Adrenal gland (tissue), 5 donors: ENCODE data around the gene MUC12.

Experiments
- CTCF ChIP-seq, 6 experiments: fragments of 450-650 bp in 4 of 6; fragments of 200-600 bp in 2 of 6; sonication (generic) in 1 of 6; IDR thresholded peaks; 1 replicate in 5 of 6; 2 replicates in 1 of 6; pipeline versions ENCODE4 v1.5.1 to v1.8.0; 2016 to 2021; ENCODE audit warnings: antibody characterized with exemption in 6 of 6, mild to moderate bottlenecking in 2 of 6, moderate library complexity in 1 of 6
- POLR2A ChIP-seq, 2 donors: fragments of 450-650 bp; IDR thresholded peaks; one replicate each; pipeline ENCODE4 v1.6.1; 2017; ENCODE audit warnings: antibody characterized with exemption in 2 of 2, mild to moderate bottlenecking in 2 of 2, moderate library complexity in 1 of 2
- donor health status: DM: no; HTN: no; CAD: no.

DNA sequence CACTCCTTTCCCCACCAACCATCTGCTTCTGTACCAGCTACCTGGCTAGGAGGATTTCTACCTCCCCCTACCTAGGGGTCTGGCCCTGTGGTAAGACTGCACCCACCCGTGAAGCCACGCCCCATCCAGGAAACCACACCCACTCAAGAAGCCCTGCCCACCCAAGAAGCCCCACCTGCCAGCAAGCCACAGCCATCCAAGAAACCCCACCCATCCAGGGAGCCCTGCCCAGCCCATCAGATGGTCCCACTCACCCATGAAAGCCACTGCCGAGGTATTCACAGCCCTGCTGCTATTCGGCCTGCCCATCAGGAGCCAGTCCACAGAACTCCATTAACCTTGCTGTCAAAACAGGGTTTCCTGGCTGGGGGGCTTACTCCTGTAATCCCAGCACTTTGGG lies 35.6 kb upstream of the MUC12 start:
- no peak for TF ChIP-seq POLR2A (IDR thresholded peaks at IDR 0.05)
- no peak for TF ChIP-seq CTCF (IDR thresholded peaks at IDR 0.05)
